HG03342 (cell line): ENCODE results near the gene ONECUT1.

Source experiments
- ATAC-seq: cut with Tn5 transposase; IDR thresholded peaks from one replicate; pipeline ENCODE4 v1.9.1; 2021; ENCODE audit warnings: mild to moderate bottlenecking, moderate library complexity; ENCODE audit not compliant: unreplicated experiment

Gene ONECUT1

DNA sequence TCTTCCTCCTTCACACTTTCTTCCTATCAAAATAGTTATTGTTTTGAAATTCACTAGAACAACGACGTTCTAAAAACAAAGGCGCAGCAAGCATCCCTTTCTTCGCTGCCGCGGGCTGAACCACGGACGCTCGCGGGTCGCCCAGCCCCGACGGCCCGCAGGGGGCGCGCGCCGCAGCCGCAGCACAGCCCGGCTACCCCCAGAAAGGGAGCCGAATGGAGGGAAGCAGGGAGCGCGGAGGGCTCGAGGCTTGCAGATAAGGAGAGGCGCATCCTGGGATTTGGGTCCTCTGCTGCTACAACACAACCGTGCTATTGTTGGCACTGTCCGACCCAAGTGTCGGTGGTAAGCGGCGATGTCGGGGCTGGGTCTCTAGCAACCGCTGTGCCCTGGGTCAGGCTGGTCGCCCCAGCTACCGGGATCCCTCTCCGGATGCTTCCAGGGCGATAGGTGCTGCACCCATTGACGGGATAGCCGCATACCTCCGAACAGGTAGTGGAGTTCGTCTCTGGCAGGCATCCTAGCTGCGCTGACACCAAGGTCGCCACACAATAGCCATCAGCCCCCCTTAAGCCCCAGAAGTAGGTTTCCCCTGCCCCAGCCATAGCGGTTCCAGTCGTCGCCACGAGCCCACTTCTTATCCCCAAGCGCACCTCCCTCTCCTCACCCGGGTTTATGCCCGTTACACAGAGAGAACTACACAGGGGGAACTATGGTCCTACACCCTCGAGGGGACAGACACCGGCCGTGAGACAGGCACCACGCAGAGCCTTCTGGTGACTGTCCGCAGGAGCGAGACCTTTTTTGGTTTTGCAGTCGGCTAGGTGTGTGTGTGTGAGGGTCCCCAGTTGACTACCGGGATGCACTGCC is 6.0 kb downstream of the ONECUT1 start:
- ATAC-seq: no peak

DNA sequence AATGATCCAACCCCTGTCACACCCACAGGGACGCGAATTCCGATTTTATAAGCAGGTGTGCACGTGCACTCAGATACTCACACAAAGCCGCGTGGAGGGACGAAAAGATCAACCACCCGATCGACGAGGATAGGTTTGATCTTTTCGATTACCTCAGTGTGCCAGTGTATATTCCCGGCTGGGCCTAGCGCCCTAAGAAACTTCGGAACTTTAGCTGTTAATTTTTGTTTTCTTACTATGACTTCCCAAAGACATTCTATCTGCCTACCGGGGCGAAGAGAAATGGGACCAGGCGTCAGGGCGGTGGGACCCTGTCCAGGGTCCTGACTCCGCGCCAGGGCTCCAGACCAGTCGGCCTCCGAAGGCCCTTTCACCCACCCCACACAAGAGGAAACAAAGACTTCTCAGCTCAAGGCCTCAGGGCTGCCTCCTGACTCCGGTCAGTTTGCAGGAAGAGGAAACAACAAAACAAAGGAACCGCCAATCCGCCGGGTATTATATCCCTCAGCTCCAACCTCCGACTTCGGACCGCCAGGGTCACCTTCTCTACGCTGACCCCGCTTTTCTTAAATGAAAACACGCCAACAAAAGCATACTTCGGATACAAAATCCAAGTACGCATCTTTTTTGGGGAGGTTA is 6.8 kb downstream of the ONECUT1 start:
- no peak for ATAC-seq

DNA sequence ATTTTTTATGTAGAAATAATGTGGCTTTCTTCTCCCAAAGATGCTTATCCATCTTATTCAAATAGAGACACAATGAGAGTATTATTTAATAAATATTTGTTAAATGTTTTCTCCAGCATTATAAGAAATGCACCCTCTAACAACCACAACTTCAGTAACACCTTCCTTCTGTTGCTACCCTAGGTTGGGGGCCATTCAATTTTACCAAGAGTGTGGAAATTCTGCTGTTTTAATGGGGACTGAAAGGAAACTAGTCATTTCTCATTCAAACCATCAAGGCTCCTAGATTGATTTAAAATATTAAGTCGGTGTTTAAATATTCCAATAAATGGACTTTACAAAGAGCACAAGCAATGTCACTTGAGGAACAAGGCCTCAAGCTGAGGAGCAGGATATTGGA is 7.6 kb downstream of the ONECUT1 start:
- no peak for ATAC-seq

DNA sequence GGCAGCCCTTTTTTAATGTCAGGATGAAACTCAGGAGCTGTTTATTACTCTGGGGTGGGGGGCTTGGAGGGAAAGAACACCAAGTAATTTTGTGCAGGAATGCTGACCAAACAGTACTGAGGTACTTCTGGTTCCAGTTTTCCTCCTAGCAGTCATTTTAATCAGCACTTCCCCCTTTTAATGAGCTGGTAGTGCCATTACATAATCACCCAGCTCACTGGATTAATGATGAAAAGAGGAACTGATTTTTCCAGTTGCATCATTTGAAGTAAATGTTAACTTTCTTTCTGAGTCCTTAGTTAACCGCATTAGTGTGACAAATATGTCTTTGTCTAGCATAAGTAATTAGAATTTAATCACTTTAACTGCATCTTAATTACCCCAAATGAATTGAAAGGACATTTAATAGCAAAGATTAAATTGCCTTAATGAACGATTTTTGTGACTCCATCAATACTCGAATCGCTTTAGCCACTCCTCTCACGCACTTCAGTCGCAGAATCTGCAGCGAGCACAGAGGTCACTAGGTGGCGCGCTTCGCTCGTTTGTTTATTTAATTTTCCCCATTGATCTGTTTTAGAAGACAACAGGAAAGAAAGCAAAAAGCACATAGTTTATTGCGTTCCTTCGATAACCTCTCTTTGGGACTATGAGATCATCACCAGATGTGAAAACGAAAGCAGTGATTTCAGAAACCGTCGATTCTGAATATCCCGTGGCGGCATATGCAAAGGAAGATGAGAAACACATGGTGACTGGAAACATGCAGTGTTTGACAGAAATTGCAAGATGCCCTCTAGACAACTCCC is 9.8 kb downstream of the ONECUT1 start:
- ATAC-seq: peak; percentile 73

DNA sequence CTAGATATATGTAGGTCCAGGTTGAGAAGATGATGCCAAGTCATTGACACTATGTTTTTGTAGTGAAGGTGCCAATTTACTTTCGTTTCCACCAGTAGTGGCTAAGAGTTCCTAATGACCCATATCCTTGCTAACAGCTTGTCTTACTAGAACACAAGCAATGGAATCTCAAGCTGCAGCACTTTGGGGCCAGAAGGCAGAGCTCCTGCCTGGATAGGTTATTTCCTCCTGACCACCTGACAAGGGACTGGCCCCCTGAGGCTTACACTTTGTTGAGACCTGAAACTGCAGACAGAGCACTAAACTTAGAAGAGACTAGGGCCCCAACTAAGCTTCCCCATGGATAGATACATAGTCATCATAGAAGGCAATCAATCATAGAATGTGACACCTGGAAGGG is 11.7 kb downstream of the ONECUT1 start:
- no peak for ATAC-seq

DNA sequence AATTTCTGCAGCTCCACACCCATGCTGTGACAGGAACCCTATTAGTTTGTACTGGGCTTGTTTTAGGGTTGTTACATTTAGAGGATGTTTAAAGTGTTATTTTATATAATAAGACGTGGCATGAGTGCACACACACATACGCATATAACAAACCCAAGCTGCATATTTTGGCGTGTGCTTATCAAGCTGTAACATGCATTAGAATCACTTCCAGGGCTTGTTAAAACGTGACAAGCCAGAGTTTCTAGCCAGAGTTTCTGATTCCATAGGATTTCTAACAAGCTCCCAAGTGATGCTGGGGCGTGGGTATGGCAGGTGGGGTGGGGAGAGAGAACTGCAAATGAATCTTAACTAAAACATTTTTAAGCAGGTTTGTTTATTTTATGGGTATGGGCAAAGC is 17.4 kb downstream of the ONECUT1 start:
- ATAC-seq: no peak

DNA sequence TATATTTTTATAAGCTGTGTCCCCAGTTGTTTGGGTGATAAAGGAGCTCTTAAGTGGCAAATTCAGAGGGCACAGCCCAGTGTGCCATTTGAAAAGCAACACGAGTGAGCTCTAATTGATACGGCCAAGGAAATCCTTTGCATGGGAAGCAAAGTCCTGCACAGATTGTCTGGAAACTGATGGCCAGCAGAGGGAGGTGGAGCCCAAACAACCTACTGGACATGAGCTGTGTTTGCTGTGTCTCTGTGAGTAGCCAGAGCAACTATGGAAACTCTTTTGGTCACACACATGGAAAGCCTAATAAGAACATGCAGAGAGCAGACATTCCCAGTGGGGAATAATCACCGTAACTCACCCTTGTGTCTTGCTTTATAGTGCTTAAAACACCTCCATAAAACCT is 24.4 kb downstream of the ONECUT1 start:
- ATAC-seq: no peak

DNA sequence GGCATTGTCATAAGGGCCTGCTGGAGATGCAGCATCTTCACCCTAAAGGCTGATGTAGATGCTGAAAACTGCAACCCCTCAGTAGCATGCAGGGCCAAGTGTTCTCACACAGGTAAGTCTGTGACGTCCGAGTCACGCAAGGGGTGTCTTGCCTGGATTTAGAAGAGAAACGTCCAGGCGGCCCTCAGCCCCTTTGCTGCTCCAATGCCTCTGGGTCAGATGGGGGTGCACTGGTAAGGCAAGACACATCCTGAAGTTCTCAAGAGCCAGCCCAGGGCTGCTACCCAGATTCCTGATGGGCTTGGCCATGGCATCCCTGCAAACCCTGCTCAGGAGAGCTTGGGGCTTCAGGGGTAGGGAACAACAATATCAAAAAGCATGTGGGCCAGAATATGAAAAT is 25.4 kb downstream of the ONECUT1 start:
- ATAC-seq: no peak

DNA sequence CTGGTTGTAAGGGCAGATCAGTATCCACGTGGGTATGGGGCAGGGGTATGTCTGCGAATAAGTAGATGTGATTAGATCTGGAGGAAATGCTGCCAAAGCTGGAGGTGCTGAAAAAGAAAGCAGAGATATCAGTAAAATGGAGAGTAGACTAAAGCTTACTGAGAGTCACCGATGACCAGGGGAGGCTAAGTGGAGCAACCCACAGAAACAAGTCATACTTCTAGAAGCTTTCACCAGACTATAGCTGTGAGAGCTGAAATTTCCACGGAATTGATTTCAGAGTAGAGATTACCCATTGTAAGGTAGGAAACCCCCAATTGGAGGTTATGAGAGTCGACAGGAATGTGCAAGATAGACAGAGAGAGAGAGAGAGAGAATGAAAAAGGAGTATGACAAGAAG is 27.5 kb downstream of the ONECUT1 start:
- no peak for ATAC-seq

DNA sequence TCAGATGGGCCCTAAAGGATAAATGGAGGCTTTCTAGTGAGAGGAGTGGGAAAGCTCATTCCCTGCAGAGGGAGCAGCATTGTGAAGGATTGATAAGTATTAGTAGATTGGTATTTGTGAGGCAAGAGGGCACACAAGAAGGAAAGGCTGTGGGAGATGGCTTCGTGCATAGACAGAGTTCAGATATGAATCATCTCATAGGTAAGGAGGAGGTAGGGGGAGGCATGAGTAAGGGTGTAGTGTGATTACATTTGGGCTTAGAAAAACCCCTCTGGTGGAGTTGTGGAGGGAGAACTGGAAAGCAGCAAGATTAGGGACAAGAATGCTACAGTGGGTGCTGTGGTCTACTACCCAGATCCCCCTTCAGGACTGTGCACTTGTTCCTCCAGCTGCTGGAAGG is 29.6 kb downstream of the ONECUT1 start:
- ATAC-seq: no peak

DNA sequence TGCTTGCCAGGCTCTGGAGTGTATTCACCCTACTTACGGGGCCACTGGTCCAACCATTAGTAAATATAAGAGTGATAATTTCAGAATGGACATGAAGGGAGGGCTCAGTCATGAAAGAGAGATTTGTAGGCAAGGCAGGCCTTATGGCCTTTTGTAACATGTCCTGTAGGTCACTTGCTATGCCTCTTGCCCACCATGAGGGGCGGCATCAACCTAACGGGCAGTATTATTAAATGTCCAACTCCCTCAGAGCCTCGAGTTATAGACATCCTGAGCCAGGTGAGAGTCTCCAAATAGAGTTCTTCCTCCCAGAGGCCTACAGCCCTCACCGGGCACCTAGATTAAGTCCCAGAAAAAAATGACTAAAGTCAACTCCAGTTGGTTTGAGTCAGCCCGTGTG is 30.2 kb downstream of the ONECUT1 start:
- ATAC-seq: no peak

DNA sequence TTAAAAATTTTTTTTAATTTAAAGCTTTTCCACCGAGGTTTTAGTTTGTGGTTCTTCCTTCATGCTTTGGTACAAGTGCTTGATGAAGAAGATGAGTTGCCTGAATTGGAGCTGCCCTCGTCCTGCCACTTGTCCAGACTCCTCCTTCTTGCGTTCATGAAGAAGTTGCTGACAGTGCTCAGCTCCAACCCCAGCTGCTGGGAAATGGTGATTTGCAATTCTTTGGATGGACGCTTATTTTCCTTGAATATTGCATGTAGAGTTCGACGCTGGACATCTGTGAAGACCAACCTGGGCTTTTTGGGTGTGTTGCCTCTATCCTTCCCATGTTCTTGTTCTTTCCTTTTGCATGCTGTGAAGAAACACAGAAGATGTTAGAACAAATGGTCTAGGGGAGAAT is 32.6 kb downstream of the ONECUT1 start:
- no peak for ATAC-seq

DNA sequence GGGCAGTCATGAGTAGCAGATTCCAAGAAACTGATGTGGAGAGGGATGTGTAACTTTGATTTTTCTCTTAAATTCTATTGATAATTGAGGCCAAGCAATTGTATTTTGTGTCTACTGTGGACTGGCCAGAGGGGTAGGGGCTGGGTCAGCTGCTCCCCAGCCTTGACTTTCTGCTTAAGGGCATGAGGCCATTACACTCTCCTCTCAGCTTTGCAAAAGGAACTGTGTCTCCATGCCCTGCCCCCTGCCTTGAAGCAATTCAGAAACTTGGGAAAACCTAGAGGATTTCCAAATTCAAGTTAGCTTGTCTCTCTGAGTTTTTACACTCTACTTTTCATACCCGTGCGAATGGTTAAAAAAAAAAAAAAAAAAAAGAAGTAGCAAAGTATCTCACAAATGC is 38.6 kb downstream of the ONECUT1 start:
- no peak for ATAC-seq

DNA sequence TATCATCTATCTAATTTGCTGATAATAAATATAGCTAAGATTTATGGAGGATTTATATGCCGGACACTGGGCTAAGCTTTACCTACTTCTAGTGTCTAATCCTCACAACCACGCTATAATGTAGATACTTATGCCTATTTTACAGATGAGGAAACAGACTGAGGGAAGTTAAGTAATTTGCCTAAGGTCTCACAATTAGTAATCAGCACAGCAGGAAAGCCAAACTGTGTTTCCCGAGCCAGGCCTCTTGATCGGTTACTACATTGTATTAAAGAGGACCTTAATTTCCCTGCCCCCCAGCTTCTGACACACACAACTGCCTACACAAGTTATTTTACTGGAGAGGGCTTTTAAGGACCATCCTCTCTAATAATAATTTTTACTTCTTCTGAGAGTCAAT is 40.9 kb downstream of the ONECUT1 start:
- no peak for ATAC-seq

DNA sequence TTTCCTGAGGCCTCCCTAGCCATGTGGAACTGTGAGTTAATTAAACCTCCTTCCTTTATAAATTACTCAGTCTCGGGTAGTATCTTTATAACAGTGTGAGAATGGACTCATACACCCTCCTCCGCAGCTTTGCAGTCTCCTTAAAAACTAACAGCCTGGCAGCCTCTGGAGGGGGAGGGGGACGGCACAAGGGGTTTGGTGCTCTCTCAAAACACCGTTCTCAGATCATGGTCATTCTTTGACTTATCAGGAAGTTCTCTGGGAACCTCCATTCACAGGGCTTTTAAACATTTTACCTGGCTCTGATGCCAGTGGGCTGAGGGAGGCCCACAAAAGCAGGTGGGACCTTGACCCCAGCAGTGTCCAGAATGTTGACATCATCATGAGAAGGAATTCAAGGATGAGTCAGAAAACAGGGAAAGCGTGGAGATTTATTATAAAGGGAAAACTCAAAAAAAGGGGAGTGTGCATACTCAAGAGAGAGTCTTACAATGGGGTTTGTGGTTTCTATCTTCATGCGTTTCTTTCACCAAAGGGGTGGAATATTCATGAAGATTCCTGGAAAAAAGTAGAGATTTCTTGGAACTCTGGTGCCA is 43.9 kb downstream of the ONECUT1 start:
- ATAC-seq: no peak

DNA sequence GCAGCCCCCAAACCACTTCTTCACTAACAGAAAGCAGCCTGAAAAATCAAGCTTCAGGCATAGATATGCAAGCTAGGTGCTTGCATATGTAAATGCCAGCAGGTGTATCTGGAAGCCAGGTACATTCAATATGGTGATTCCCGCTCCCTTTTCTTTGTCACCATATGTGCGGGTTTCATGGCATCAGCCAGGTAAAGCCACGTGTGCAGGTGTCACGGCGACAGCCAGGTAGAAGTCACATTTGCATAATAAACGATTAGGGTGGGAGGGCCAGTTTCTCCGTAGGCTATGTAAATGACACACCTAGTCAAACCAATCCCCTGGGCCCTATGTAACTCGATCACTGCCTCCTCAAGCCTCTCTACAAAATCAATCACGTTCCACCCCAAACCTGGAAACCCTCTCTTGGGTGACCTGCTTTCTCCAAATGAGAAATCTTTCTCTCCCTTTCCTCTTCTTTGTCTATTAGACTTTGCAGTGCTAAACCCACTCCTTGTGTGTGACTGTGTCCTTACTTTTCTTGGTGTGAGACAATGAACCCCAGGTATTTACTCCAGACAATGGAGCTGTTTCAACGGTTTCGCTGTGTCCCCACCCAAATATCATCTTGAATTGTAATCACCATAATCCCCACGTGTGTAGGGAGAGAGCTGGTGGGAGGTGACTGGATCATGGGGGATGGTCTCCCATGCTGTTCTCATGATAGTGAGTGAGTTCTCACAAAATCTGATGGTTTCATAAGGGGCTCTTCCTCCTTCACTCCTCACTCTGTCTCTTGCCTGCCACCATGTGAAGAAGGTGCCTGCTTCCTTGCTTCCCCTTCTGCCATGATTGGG is 44.6 kb downstream of the ONECUT1 start:
- ATAC-seq: no peak

DNA sequence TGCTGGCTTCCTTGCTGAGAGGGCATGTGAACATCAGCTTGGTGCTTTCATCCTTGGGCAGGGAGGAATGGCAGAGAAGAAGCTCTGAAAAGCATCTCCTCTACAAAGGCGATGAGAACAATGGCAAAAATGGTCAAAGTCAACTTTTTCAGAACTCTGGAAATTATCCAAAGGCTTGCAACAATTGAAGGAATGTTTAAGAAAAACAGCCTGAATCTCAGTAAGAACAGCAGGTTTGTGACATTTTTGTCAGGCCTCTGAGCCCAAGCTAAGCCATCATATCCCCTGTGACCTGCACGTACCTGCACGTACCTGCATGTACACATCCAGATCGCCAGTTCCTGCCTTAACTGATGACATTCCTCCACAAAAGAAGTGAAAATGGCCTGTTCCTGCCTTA is 51.8 kb downstream of the ONECUT1 start:
- no peak for ATAC-seq

DNA sequence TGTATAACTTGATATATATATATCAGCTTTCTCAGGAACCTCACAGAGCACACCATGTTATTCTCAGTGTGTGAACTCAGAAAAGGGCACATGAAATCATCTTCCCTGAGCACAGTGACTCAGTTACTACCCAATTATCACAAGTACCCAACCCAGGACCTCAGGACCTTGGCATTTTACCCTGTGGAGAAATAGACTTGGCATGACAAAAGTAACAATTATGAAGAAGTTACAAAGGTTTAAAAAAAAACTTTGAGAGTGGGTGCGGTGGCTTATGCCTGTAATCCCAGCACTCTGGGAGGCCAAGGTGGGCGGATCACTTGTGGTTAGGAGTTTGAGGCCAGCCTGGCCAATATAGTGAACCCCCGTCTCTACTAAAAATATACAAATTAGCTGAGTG is 52.4 kb downstream of the ONECUT1 start:
- no peak for ATAC-seq

DNA sequence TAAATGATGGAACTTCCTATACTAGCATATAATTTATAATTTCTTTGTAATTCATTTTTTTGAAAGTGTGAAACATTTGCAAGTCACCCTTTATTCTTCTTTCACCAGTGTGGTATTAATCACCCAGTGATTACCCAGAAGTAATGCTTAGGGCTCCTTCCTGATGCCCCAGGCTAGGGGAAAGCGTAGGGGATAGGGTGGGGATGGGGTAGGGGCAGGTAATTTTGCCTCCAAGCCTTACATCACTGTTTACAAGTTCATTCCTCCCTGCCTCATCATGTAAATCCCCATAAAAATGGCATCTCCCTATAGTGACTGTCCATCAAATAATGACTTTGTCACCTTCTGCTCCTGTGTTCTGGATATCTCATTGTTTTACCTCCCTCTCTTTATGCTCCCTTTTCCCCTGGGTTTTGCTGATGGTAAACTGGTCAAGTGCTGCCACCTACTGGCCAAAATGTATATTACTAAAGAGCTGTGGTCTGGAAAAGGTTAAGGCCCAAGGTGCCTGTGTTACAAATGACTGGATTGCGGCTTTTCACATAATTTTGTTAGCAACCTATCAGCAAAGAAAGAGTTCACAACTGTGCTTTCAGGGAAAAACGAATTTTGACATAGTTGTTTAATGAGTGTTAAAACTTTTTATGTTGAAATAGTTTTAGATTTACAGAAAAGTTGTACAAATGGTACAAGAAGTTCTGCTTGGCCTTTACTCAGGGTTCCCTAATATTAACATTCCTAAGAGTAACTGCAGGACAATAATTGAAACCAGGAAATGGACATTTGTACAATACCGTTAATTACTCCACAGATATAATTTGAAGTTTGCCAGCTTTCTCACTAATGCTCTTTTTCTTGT is 54.7 kb downstream of the ONECUT1 start:
- peak; percentile 75 for ATAC-seq

DNA sequence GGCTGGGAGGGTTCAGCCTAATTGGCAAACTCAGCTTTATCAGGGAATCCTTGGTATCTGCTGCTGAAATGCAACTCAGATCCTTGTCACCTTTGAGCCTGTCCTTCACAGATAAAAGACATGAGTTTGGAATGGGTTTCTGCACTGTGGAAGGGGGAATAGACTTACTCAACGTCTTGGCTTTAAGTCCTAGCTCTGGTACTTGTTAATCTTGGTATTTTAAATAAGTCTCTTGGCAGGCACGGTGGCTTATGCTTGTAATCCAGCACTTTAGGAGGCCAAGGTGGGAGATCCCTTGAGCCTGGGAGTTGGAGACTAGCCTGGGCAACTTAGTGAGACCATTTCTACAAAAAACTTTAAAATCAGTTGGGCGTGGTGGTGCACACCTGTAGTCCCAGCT is 55.8 kb downstream of the ONECUT1 start:
- ATAC-seq: no peak
